IPS DF 19.7 (cell line): ENCODE measurements around the gene TOX4.
"Not testable (repeated sequence)": the region's sequence is repeated elsewhere in the genome, so short reads cannot be mapped to it uniquely, and the experiment has no call there.

Experiments used
- DNase-seq: peaks from one replicate; pipeline ENCODE4 v3.0.0-alpha.2; 2013; ENCODE audit warnings: low read depth, low spot score

TOX4 gene

GRCh38 chr14:21534576-21534975 is 57.6 kb downstream of the TOX4 start:
- no peak for DNase-seq

GRCh38 chr14:21535545-21536417 is 58.8 kb downstream of the TOX4 start:
- no peak for DNase-seq

DNA sequence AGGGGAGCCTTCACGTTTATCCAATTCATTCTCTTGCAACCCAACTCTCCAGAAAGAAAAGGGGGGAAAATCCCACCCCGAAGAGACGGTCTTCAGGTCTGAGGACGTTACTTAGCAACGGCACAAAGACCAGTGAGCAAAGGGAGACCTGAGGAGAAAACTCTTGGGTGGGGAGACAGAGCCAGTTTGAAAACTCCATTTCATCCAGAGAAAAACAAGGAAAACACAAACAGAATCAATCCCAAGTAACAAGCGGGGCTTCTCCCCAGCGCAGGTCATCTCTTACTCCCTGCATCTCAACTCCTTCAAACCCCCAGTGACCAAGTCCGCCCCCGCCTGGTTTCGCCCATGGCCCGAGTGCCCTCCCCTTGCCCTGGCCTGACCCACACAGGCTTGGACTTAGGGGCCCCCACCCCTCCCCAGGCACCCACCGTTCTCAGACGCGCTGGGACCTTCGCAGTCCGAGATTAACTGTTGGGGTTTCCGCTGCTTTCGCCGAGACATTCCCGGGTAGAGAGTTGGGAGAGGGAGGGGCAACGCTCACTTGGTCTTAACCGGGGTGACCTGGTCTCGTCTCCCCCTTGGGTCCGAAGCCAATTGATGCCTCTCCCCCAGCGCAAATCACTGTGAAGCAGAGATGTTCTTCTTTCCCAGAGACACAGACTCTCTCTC is 59.6 kb downstream of the TOX4 start:
- DNase-seq, result no peak

DNA sequence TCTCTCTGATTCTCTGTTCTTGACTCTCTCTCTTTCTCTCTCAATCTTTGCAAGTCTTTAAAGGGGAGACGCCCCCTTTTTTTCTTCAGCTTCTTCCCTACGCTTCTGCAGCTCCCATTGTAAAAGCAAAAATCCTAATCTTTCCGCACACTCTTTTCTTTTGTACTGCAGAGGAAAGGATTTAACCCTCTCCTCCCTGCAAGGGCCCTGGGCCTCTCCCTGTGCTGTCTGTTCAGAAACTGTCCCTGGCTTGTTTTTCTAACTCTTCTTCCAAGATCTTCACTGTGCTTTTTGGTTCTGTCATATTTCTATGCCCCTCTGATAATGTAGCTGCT is 60.1 kb downstream of the TOX4 start:
- DNase-seq, result no peak

- no peak for DNase-seq
Observed at GRCh38 chr14:21539189-21539940, 62.4 kb downstream of the TOX4 start.

DNA sequence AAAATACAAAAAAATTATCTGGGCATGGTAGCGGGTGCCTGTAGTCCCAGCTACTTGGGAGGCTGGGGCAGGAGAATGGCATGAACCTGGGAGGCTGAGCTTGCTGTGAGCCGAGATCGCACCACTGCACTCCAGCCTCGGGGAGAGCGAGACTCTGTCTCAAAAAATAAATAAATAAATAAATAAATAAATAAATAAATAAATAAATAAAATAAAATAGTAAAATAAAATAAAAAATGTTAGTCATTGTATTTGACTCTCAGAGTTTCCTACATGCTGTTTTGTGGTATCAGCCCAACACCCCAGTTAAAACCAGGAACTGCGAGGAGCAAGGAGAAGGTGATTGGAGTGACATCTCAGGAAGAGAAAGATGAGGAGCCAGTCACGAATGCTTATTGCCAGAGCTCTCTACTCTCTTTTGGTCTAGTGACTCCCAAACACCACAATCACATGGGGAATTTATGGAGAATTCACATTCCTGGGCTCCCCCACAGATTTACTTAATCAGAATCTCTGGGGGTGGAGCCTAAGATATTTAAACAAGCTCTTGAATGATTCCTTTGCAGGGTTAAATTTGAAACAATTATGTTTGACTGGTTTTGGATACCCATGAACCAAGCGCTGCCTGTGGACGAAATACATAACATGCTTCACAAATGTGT is 64.5 kb downstream of the TOX4 start:
- DNase-seq, result no peak

- no peak for DNase-seq
Observed at GRCh38 chr14:21543521-21543960, 66.5 kb downstream of the TOX4 start.

DNA sequence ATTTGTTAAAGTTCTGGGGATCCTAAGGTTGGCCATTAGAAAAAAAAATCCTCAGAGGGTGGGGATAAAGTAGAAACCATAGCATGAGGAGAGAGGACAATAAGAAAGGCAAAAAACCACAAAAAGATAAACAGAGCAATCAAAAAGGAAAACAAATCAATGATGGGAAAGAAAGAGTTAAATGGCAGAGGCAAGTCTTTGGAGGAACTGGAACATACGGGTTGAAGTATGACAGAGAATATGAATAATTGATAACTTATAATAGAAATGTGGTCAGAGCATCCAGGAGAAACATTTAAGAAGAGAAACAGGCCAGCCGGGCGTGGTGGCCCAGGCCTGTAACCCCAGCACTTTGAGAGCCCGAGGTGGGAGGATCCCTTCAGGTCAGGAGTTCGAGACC is 67.0 kb downstream of the TOX4 start:
- DNase-seq, result no peak

GRCh38 chr14:21544588-21544987 is 67.6 kb downstream of the TOX4 start:
- DNase-seq, result not testable (repeated sequence)
